Osteoblast (primary cell): ENCODE results near the gene ZNF212. TPM values are rescaled to one million over a fixed set of nuclear protein-coding genes. Genes with fewer than 3 reads are reported as not detected.

Source experiments
- DNase-seq: peaks from one replicate; pipeline ENCODE4 v3.0.0; 2011; ENCODE audit warnings: low spot score, mixed read lengths; ENCODE audit not compliant: insufficient read length; ENCODE audit errors: missing footprints
- H2AFZ ChIP-seq: 2 replicates; pipeline ENCODE4 v1.6.0; 2011; ENCODE audit warnings: mild to moderate bottlenecking, low read length
- H3K27ac ChIP-seq: 2 replicates; pipeline ENCODE4 v1.5.1; 2011; ENCODE audit warnings: mild to moderate bottlenecking, low read depth, low read length, moderate library complexity
- H3K27me3 ChIP-seq: 2 replicates; pipeline ENCODE4 v1.6.0; 2012; ENCODE audit warnings: mild to moderate bottlenecking, control low read depth, inconsistent platforms, low read length, moderate library complexity; ENCODE audit not compliant: insufficient read depth
- H3K36me3 ChIP-seq: 2 replicates; pipeline ENCODE4 v1.5.1; 2011; ENCODE audit warnings: mild to moderate bottlenecking, low read length, control low read depth, moderate library complexity; ENCODE audit not compliant: insufficient read depth
- H3K4me1 ChIP-seq: 2 replicates; pipeline ENCODE4 v1.5.1; 2011; ENCODE audit warnings: mild to moderate bottlenecking, low read length, control low read depth, moderate library complexity; ENCODE audit not compliant: insufficient read depth
- H3K4me2 ChIP-seq: 2 replicates; pipeline ENCODE4 v1.6.0; 2011; ENCODE audit warnings: mild to moderate bottlenecking, low read length; ENCODE audit not compliant: insufficient read depth
- H3K4me3 ChIP-seq: fragments of 200-600 bp; sonication (generic); 3 replicates; pipeline ENCODE4 v1.5.1; 2012; ENCODE audit warnings: mild to moderate bottlenecking, low read length, inconsistent platforms; ENCODE audit not compliant: insufficient read depth
- H3K79me2 ChIP-seq: 2 replicates; pipeline ENCODE4 v1.6.0; 2012; ENCODE audit warnings: mild to moderate bottlenecking, low read length, control low read depth, inconsistent platforms; ENCODE audit not compliant: insufficient read depth
- H3K9me3 ChIP-seq: 2 replicates; pipeline ENCODE4 v1.5.1; 2011; ENCODE audit warnings: low read depth, low read length, control low read depth
- H4K20me1 ChIP-seq: 2 replicates; pipeline ENCODE4 v1.6.0; 2012; ENCODE audit warnings: mild to moderate bottlenecking, low read length, control low read depth; ENCODE audit not compliant: insufficient read depth
- CTCF ChIP-seq: IDR thresholded peaks from 2 replicates; pipeline ENCODE4 v1.5.1; 2011; ENCODE audit warnings: mild to moderate bottlenecking, low read depth, low read length, moderate library complexity; ENCODE audit errors: extremely low read depth
- total RNA-seq: library from RNA; depleted of rRNA; stranded (reverse); fragments of >200 nt; gene quantifications from 2 replicates; pipeline ENCODE4 v1.2.3, GENCODE V29; 2012

ZNF212 gene
- total RNA-seq, 1 donor = 9.0 TPM

- H4K20me1 ChIP-seq = peaks cover 8% of the 10 kb centered on the region
- no peak for TF ChIP-seq CTCF
- no peak overlapping the region for H3K4me2 ChIP-seq
- peaks cover 1% of the 10 kb centered on the region for H3K79me2 ChIP-seq
- no peak overlapping the region for H2AFZ ChIP-seq
- DNase-seq = peak; percentile 69
- H3K4me1 ChIP-seq = no peaks in the 10 kb centered on the region
- no peaks in the 10 kb centered on the region for H3K9me3 ChIP-seq
- H3K36me3 ChIP-seq = peaks cover 46% of the 10 kb centered on the region
- no peak overlapping the region for H3K4me3 ChIP-seq
- no peaks in the 10 kb centered on the region for H3K27me3 ChIP-seq
- H3K27ac ChIP-seq = no peak overlapping the region
Measured at GRCh38 chr7:149278396-149278795, 38.9 kb downstream of the ZNF212 start.

- Histone ChIP-seq H3K27ac (no peak overlapping the region), H2AFZ (no peak overlapping the region), H3K4me1 (no peaks in the 10 kb centered on the region), H3K36me3 (peaks cover 43% of the 10 kb centered on the region), H3K4me3 (no peak overlapping the region), H3K27me3 (no peaks in the 10 kb centered on the region), H3K4me2 (no peak overlapping the region), H4K20me1 (peaks cover 12% of the 10 kb centered on the region), H3K79me2 (no peaks in the 10 kb centered on the region), H3K9me3 (no peaks in the 10 kb centered on the region)
- peak; percentile 65 for DNase-seq
- TF ChIP-seq CTCF = no peak
Measured at GRCh38 chr7:149279111-149279743, 39.8 kb downstream of the ZNF212 start.

GRCh38 chr7:149280151-149280550, 40.7 kb downstream of the ZNF212 start:
- no peak overlapping the region for H3K27ac ChIP-seq
- H3K9me3 ChIP-seq = no peaks in the 10 kb centered on the region
- H3K27me3 ChIP-seq = no peaks in the 10 kb centered on the region
- no peak overlapping the region for H2AFZ ChIP-seq
- no peak for DNase-seq
- H3K36me3 ChIP-seq = peaks cover 43% of the 10 kb centered on the region
- H3K79me2 ChIP-seq = no peaks in the 10 kb centered on the region
- H3K4me1 ChIP-seq = peaks cover 3% of the 10 kb centered on the region
- TF ChIP-seq CTCF = no peak
- H3K4me3 ChIP-seq = no peak overlapping the region
- no peak overlapping the region for H3K4me2 ChIP-seq
- peaks cover 18% of the 10 kb centered on the region for H4K20me1 ChIP-seq

- Histone ChIP-seq H3K36me3 (peaks cover 37% of the 10 kb centered on the region), H3K9me3 (no peaks in the 10 kb centered on the region), H3K79me2 (no peaks in the 10 kb centered on the region), H3K27me3 (no peaks in the 10 kb centered on the region), H4K20me1 (peaks cover 19% of the 10 kb centered on the region), H2AFZ (no peak overlapping the region), H3K4me3 (no peak overlapping the region), H3K4me2 (no peak overlapping the region), H3K27ac (no peak overlapping the region), H3K4me1 (peaks cover 10% of the 10 kb centered on the region)
- no peak for TF ChIP-seq CTCF
- peak; percentile 77 for DNase-seq
Measured at GRCh38 chr7:149280661-149281507, 41.4 kb downstream of the ZNF212 start.
